ENCODE results near the gene NSD1.
"Not testable (repeated sequence)": the region's sequence is repeated elsewhere in the genome, so short reads cannot be mapped to it uniquely, and the experiment has no call there.

The NSD1 gene

GRCh38 chr5:177232761-177233160, 99.2 kb downstream of the NSD1 start:
- DNase-seq, result peak; percentile 79

- DNase-seq, result no peak
Observed at GRCh38 chr5:177233206-177233605, 99.6 kb downstream of the NSD1 start.

- no peak for DNase-seq
Observed at GRCh38 chr5:177233802-177234201, 100.2 kb downstream of the NSD1 start.

GRCh38 chr5:177234841-177235240, 101.3 kb downstream of the NSD1 start:
- DNase-seq, result no peak

DNA sequence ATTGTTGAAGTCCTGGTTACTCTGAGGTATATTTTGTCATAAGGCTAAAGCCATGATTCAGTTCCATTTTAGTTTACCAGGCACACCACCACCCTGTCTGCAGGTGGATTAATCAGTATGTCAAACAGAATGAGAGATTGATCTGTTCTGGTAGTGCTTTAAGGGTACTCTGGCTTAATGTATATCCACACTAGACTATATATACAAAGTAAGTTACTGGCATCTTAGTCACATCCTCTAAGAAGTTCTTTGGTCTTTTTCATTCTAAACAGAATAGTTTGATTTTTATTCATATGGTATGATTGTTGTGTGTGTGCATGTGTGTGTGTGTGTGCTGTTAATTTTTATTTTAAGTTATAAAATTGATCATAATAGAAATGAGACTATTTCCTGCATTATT, 108.2 kb downstream of the NSD1 start:
- DNase-seq, result peak; percentile 56

DNA sequence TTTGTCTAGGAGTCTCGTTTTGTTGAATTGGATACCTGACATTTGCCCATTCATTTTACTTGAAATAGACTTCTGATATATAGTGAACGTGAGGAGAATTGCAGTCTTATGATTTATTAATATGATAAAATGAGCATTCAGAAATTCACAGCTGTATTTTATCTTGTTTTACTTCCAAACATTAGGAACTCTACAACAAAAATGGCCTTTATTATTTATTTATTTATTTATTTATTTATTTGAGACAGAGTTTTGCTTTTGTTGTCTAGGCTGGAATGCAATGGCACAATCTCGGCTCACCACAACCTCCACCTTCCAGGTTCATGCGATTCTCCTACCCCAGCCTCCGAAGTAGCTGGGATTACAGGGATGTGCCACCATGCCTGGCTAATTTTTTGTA, 108.7 kb downstream of the NSD1 start:
- DNase-seq, result no peak

GRCh38 chr5:177249761-177250537, 116.4 kb downstream of the NSD1 start:
- no peak for DNase-seq

DNA sequence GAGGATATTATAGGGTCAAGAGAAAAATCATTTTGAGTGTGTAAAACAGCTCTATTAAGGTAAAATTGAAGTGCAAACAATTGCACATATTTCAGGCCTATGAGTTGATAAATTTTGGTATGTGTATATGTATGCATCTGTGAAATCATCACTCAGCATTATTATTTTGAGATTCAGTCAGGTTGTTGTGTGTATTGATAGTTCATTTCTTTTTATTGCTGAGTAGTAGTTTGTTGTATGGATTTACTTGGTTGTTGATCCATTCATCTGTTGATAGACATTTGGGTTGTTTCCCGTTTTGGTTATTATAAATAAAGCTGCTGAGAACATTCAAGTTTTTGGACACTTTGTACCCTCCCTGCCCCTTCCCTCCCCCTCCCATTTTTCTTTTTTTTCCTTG, 119.7 kb downstream of the NSD1 start:
- no peak for DNase-seq

- DNase-seq, result no peak
Observed at GRCh38 chr5:177256296-177256695, 122.7 kb downstream of the NSD1 start.

- DNase-seq, result not testable (repeated sequence)
Observed at GRCh38 chr5:177258711-177259110, 125.1 kb downstream of the NSD1 start.

- no peak for DNase-seq
Observed at GRCh38 chr5:177260961-177261360, 127.4 kb downstream of the NSD1 start.

GRCh38 chr5:177261510-177261909, 127.9 kb downstream of the NSD1 start:
- no peak for DNase-seq

DNA sequence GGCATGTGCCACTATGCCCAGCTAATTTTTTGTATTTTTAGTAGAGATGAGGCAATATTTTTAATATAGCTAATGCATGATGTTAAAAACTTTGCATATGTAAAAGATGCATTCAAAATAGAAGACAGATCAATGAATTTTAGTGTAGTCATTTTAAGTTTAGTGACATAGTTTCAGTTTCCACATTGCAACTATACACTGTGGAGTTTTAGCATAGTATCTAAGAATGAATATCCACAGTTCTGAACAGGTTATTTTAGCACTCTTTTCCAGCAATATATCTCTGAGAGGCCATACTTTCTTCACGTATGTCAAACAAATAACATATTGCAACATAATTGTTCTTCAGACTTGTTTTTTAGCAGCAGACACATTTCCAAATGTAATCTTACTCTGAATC, 130.6 kb downstream of the NSD1 start:
- no peak for DNase-seq

DNA sequence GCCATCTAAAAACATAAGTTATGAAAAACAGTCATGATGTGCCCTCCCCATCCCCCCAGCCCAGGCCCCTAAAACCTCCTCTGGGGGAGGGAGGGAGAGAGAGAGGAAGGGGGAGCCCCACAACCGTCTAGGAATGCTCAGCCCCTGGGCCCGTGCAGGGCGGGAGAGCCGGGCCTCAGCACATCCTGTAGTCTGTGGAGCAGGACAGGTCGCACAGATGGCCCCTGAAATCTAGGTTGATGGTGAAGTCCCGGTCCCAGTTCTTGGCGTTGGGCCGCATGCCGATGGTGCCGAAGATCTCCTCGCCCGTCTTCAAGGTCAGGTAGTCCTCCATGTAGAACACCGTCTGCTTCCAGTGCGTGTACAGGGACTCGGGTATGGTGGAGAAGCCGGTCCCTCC, 131.8 kb downstream of the NSD1 start:
- DNase-seq, result no peak

DNA sequence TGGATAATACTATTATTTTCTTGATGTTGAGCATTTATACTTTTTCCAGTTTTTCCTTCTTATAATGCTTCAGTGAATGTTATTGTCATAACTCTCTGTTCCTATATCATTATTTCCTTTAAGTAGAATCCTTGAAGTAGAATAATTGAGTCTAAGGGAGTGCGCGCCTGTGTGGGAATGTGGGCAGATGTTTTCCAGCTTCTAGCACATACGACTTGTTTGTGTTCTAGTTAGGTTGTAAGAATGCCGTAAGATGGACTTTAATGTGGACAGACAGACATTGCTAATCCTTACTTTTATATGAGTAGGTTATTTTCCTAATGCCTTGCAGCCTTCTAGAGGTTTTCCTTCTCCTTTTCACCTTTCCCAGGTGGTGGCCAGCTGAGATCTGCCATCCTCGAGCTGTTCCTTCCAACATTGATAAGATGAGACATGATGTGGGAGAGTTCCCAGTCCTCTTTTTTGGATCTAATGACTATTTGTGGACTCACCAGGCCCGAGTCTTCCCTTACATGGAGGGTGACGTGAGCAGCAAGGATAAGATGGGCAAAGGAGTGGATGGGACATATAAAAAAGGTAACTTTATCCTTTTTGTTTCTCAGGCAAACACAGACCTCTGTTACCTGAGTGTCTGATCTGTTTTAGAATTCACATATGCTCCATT, 135.8 kb downstream of the NSD1 start:
- DNase-seq, result no peak

GRCh38 chr5:177269976-177270375, 136.4 kb downstream of the NSD1 start:
- no peak for DNase-seq

DNA sequence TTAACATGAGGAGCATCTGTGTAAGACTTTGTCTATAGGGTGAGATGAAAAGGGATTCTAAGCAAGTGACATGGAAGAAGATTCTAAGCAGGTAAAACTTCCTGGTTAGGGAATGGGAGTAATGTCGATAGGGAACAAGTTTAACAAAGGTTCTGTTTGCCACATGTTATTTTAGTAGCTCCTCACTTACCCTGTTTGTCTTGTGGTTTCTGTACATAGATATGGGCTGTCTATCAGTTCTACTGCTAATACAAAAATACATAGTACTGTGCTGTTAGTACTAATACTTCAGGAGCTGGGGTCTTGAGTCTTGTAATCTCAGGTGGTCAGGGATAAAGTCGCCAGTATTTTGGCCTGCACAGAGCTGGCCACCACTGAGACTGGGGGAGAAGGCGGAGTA, 137.1 kb downstream of the NSD1 start:
- DNase-seq, result no peak

DNA sequence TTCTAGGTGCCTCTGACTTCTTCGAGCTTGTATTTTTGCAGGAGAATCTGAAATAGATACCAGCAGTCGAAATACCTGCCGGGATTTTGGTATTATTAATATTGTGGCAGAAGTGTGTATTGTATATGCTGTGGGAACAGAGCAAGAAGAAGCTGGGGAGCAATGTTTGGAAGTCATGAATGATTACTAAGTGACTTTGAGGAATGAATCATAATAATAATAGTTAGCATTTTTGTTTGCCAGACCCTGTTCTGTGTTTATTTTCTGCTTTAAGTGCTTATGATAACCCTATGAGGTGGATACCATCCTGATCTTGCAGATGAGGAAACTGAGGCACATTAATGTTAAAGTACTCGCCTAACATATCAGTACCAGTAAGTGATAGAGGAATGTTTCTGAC, 137.5 kb downstream of the NSD1 start:
- peak; percentile 18 for DNase-seq

- no peak for DNase-seq
Observed at GRCh38 chr5:177275883-177276282, 142.3 kb downstream of the NSD1 start.

- DNase-seq, result no peak
Observed at GRCh38 chr5:177276886-177277285, 143.3 kb downstream of the NSD1 start.

GRCh38 chr5:177288191-177288590, 154.6 kb downstream of the NSD1 start:
- DNase-seq, result no peak

GRCh38 chr5:177290816-177291596, 157.4 kb downstream of the NSD1 start:
- no peak for DNase-seq

DNA sequence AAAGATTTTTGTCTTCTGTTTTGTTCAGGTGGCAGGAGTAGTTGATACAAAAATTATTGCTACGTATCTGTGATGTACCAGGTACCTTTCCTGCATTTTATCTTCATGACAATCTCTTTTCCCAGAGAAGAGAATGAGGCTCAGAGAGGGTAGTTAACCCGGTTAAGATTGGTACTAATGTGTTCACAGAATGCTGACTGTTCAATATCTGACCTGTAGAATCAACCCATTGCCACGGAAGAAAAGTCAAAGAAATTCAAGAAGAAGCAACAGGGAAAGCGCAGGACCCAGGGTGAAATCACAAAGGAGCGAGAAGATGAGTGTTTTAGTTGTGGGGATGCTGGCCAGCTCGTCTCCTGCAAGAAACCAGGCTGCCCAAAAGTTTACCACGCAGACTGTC, 158.2 kb downstream of the NSD1 start:
- DNase-seq, result no peak
